ENCODE measurements around the gene RBM6.
"Not testable (repeated sequence)": the region's sequence is repeated elsewhere in the genome, so short reads cannot be mapped to it uniquely, and the experiment has no call there.

RBM6 gene

GRCh38 chr3:50084951-50085350 is 145.0 kb downstream of the RBM6 start:
- DNase-seq (ENCODE audit: low read depth in 3 of 3, low spot score in 1 of 3), result not testable (repeated sequence)

DNA sequence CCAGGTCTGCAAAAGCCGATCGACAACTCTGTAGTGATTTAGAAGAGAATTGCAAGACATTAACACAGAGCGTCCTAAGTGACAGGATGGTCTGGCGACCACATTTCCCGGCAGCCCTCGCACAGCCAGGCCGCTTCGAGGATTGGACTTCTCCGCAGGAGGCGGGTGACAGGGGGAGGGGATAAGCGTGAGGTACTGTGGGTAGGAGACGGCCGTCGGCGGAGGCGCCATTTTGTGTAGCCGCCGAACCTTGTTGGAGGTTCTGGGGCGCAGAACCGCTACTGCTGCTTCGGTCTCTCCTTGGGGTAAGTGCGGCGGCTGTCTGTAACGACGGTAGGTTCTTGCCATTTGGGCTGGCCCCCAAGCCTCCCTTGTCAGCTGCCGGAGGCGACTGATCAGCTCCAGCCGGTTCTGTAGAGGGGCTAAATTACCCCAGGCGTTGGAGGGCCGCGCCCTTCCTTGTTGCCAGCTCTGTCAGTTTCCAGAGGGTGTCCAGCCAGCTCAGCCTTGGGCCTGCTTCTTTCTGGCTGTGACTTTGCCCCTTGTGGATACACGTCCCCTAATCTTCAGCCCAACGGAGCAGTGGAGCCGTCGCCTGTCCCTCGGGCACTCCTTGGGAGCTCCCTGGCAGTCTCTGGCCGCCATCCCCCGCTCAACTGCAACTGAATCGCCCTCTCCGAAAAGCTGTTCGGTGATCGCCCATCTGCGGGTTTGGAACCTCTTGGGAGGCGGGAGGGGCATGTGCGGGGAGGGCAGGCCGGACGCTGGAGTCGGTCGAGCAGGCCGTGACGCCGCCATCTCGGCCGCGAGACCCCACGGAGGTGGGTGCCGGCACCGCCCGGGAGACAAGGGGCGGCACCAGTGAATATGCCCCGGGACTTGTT is 149.0 kb downstream of the RBM6 start, which contains the start of gene RBM5:
Gene RBM5, plus strand, starts transcription at position 195 of the 884 bp plus-strand sequence. CDS start 1,516 bp downstream, outside the sequence.
- peak; percentile 74 to 79 (median 74) for DNase-seq (ENCODE audit: low read depth in 3 of 3, low spot score in 1 of 3)

DNA sequence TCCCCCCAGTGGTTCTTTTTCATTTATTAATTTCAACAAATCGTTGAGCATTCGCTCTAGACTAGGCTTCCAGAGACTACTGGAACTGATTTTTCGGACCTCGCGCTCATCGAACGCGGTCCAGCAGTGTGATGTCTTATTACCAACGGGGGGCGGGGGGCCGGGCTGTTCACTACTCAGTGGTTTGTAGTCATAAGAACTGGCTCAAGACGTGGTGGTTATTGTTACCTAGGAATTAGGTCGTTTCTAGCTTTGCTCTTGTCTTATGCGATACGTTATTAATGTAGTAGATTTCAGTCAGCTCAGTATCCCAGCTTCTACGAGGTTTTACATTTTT is 149.6 kb downstream of the RBM6 start:
- peak in 1 of 3 donors; percentile 9 for DNase-seq (ENCODE audit: low read depth in 3 of 3, low spot score in 1 of 3)

DNA sequence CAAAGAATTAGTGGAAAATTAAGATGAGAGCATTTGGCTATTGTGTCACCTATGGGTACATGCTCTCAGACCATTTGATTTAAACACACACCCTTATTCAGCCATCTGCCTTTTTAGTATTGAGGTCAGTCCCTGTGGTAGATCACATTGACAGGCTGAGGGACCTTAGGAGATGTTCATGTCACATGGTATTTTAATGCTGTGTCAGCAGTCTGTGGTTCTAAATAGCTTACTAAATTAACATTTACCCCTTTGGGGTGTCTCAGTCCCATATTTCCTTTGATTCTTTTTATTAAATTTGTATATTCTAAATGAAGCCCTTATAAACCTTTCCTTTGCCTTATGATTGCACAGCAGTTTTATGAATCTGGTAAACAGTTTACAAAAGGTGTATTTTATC is 151.0 kb downstream of the RBM6 start:
- no peak for DNase-seq (ENCODE audit: low read depth in 3 of 3, low spot score in 1 of 3)

GRCh38 chr3:50095352-50095998 is 155.5 kb downstream of the RBM6 start:
- no peak for DNase-seq (ENCODE audit: low read depth in 3 of 3, low spot score in 1 of 3)

DNA sequence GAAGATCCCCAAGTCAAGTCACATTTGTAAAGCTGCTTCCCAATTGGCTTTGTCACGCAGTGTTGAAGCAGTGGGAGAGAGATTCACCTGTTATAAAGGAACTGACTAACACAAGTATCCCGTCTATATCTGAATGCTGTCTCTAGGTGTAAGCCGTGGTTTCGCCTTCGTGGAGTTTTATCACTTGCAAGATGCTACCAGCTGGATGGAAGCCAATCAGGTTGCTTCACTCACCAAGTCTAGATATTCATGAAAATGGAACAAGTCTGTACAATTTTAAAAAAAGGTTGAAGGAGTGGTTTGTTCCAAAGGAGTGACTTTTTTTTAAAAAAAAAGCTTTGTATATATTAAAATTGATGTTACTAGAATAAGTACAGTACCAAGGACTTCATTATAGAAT is 160.4 kb downstream of the RBM6 start:
- no peak for DNase-seq (ENCODE audit: low read depth in 3 of 3, low spot score in 1 of 3)

DNA sequence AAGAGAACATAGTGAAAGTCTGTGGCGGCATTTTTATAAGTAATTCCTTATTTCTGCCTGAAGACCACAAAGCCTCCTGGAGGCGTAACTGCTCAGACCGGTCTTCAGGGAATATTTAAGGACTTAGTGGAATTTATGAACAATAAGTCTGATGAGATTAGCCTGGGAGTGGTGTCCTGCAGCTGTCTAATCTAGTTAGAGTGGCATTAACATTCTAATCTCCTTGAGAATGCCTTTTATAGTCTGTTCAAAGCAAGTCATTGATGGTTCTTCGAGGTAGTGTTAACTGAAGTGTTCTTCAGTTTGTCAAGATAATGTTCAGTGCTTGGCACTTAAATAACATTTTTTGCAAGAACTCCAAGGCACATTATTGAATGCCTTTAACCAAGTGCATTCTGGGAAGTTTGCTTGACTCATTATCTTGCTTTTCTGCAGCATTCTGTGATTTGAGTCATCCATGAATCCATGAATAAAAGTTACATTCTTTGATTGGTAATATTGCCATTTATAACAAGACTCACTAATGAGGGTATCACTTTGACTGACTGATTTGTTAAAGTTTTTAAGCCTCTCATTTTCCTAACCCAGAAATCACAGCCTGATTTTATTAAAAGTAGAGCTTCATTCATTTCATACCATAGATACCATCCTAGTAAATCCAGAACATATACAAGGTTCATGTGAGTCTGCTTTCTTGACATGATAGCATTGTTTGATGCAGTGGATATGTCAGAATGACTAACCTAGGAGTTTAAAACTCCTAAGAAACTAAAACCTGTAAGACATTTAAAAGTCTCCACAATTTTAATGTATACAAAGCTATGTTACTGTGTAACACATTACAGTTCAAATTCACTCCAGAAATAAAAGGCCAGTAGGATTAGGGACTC is 161.3 kb downstream of the RBM6 start:
- no peak for DNase-seq (ENCODE audit: low read depth in 3 of 3, low spot score in 1 of 3)

- DNase-seq (ENCODE audit: low read depth in 3 of 3, low spot score in 1 of 3), result no peak
Measured at GRCh38 chr3:50102558-50102957, 162.6 kb downstream of the RBM6 start.

DNA sequence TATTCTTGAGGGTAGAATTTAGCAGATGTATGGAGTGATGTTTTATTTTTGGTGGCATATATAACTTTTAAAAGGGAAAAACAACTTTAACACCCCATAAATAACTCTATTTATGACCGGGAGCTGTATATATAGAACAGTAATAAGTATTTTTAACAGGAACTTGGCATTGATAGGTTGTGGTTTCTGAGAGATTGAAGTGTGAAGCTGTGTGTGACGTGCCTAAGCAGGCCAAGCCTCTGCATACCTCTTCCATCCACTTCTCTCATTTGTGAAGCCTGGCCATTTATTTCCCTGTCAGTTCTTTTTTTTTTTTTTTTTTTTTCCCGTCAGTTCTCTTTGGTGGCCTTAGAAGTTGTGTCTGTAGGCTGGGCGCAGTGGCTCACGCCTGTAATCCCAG is 171.8 kb downstream of the RBM6 start:
- no peak for DNase-seq (ENCODE audit: low read depth in 3 of 3, low spot score in 1 of 3)

- no peak for DNase-seq (ENCODE audit: low read depth in 3 of 3, low spot score in 1 of 3)
Measured at GRCh38 chr3:50112462-50112861, 172.5 kb downstream of the RBM6 start.

DNA sequence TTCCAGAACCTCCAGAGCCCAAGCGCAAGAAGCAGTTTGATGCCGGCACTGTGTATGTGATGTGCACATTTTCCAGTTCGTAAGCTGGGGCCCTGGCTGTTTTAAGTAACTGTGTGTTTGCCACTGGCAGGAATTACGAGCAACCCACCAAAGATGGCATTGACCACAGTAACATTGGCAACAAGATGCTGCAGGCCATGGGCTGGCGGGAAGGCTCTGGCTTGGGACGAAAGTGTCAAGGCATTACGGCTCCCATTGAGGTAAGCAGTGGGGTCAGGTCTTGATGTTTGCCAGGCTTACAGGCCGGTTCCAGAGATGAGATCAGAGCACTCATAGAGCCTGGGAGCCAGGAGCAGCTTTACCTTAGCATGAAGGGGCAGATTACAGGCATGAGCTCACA is 177.2 kb downstream of the RBM6 start:
- no peak for DNase-seq (ENCODE audit: low read depth in 3 of 3, low spot score in 1 of 3)

- no peak for DNase-seq (ENCODE audit: low read depth in 3 of 3, low spot score in 1 of 3)
Measured at GRCh38 chr3:50118237-50118636, 178.3 kb downstream of the RBM6 start.

DNA sequence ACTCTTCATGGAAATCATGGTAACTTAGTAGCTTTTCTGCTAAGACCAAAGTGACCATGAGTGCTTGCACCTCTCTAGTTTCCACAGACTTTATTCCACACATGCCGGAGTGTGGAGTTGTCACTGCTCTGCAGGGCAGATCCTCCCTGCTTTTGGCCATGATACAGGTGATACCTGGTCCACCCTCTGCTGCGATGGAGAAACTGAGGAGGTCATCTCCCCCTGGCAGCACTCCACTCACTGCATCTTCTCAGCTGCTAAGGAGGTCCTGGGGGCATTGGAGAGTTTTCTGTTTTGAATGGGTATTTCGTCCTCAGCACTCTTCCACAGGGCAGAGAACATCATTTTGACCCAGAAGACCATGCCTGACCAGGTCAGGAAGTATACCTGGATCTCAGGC is 179.8 kb downstream of the RBM6 start:
- no peak for DNase-seq (ENCODE audit: low read depth in 3 of 3, low spot score in 1 of 3)

- DNase-seq (ENCODE audit: low read depth in 3 of 3, low spot score in 1 of 3), result no peak
Measured at GRCh38 chr3:50120364-50121071, 180.6 kb downstream of the RBM6 start.

DNA sequence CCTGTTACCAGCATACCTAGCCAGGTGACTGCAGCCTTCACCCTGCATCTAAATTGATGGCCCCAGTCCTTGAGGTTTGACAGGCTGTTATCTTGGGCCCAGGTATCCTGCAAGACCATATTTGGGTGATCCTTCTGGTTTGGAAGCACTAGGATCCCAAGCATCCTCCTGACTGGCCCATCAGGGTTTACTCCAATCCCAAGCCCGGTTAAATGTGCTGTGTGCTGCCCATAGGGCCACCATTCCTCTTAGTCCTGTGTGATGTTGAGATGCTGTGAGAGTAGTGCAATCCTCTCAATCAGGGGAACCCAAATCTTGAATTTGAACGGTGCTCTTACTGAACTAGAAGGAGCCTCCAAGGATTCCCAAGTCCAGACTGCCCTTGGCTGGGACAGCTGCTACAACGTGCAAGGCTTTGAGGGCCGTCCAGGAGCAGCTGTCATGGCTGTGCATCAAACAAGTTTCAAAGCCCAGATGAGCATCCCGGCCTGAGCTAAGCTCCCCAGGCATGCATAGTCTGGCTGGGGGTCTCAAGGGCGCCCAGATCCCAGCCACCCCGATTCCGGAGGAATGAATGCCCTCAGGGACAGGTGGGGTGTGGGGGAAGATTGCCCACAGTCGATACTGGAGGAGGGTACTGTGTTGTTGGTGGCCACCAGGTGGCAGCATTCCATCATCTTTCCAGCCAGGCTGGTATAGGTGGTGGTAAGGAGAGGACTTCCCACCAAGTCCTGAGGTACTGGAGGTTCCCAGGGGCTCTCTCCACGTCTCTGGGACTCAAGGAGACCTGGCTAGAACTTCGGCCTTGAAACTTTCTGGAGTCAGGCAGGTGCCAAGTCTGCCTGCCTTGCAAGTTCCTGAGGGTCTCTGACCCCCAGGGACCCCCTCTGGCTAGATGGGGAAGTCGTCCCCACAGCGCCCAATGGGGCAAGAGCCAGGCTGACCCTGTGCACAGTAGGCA is 181.4 kb downstream of the RBM6 start:
- peak; percentile 16 to 61 (median 39) for DNase-seq (ENCODE audit: low read depth in 3 of 3, low spot score in 1 of 3)

DNA sequence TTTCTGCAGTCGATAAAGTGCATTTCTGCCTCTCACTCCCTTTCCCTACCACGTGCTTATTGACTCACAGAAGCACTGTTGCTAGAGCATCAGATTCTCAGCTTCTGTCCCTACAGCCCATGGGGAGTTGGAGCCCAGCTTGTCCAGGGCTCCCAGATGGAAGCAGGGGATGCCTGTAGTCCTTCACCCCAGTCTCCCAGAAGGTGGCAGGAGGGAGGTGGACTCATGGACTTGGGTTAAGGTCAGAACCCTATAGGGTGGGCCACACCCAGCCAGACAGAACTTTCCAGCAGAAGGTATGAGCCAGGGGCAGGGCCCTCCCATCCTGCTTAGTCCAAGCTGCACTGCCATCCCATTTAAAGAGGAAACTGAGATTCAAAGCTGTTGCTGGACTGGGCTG is 182.1 kb downstream of the RBM6 start:
- DNase-seq (ENCODE audit: low read depth in 3 of 3, low spot score in 1 of 3), result no peak

GRCh38 chr3:50122661-50123391 is 182.9 kb downstream of the RBM6 start:
- DNase-seq (ENCODE audit: low read depth in 3 of 3, low spot score in 1 of 3), result no peak

DNA sequence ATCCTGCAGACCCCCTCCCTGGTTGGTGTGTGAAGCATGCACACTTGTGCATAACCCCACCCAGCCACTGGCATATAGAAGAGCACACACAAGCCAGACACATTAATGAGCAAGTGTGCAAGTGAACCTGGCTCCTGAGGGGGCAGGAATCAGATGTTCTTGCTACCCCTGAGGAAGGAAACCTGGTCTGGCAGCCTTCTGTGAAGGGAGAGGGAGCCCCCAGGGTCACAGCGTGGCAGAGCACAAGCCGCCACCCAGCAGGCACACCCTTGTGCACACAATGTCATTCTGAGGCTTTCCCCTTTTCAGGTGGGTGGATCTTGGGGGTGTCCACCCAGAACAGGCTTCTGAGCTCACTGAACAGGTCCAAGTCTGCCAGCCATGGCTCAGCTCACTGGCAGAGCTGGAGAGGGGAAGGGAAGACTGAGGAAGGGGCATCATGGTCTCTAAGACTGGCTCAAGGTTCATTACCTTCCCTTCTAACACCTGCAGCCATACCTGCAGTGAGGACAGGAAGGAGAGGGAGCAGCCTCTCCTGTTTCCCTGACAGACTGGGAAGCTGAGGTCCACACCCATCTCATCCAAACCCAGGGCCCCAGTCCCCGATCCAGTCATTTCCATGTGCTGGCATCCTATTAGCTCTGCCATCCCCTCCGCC is 183.6 kb downstream of the RBM6 start:
- DNase-seq (ENCODE audit: low read depth in 3 of 3, low spot score in 1 of 3), result no peak
